ENCODE data around the gene SLC35B2. TPM values are rescaled to one million over a fixed set of nuclear protein-coding genes. Genes with fewer than 3 reads are reported as not detected.

Gene SLC35B2
- total RNA-seq, 2 experiments from 2014 or later = 28.4 TPM

- Mint-ChIP-seq H3K27ac (peak overlapping the region; percentile 59), H3K4me1 (peaks cover 63% of the 10 kb centered on the region), H3K36me3 (peaks cover 41% of the 10 kb centered on the region), H3K9me3 (no peaks in the 10 kb centered on the region), H3K4me3 (no peak overlapping the region), H3K27me3 (no peaks in the 10 kb centered on the region)
- ATAC-seq (ENCODE audit: low read depth) (no peak), DNase-seq (no peak)
- POLR2A ChIA-PET = interaction anchor here (1.1 kb wide), 1 partner anchor 12 kb away, joined by 3 read pairs; no protein-coding TSS in a partner anchor
Observed at GRCh38 chr6:44251576-44252524, 5.5 kb downstream of the SLC35B2 start.

- H3K27me3 Mint-ChIP-seq = no peaks in the 10 kb centered on the region
- peak overlapping the region; percentile 38 for H3K27ac Mint-ChIP-seq
- peaks cover 57% of the 10 kb centered on the region for H3K4me1 Mint-ChIP-seq
- no peaks in the 10 kb centered on the region for H3K9me3 Mint-ChIP-seq
- DNase-seq = no peak
- no peak for ATAC-seq (ENCODE audit: low read depth)
- POLR2A ChIA-PET = interaction anchor here (1.1 kb wide), 1 partner anchor 14 kb away, joined by 3 read pairs; no protein-coding TSS in a partner anchor
- H3K36me3 Mint-ChIP-seq = peaks cover 38% of the 10 kb centered on the region
- no peak overlapping the region for H3K4me3 Mint-ChIP-seq
Observed at GRCh38 chr6:44250718-44251123, 6.6 kb downstream of the SLC35B2 start.

- H3K27ac Mint-ChIP-seq = peak overlapping the region; percentile 38
Observed at GRCh38 chr6:44250067-44250717, 7.1 kb downstream of the SLC35B2 start.

GRCh38 chr6:44249082-44249748, 8.1 kb downstream of the SLC35B2 start:
- POLR2A ChIA-PET = interaction anchor here (4.1 kb wide), 1 partner anchor 7 kb away, joined by 111 read pairs; the partner anchor contains the start of gene SLC35B2
- H3K9me3 Mint-ChIP-seq = no peaks in the 10 kb centered on the region

More at GRCh38 chr6:44250067-44250717, 7.1 kb downstream of the SLC35B2 start:
- no peaks in the 10 kb centered on the region for H3K27me3 Mint-ChIP-seq
- peak overlapping the region; percentile 22 for H3K4me3 Mint-ChIP-seq
- H3K36me3 Mint-ChIP-seq = peaks cover 38% of the 10 kb centered on the region
- POLR2A ChIA-PET = no interaction called here
- no peaks in the 10 kb centered on the region for H3K9me3 Mint-ChIP-seq
- no peak for DNase-seq
- no peak for ATAC-seq (ENCODE audit: low read depth)
- peaks cover 57% of the 10 kb centered on the region for H3K4me1 Mint-ChIP-seq

GRCh38 chr6:44248579-44248978, 8.7 kb downstream of the SLC35B2 start:
- H3K4me1 Mint-ChIP-seq = peaks cover 50% of the 10 kb centered on the region
- H3K27ac Mint-ChIP-seq = peak overlapping the region; percentile 99
- peaks cover 7% of the 10 kb centered on the region for H3K27me3 Mint-ChIP-seq
- peaks cover 38% of the 10 kb centered on the region for H3K36me3 Mint-ChIP-seq
- no peak for DNase-seq
- peak overlapping the region; percentile 99 for H3K4me3 Mint-ChIP-seq
- ATAC-seq (ENCODE audit: low read depth) = no peak
- H3K9me3 Mint-ChIP-seq = no peaks in the 10 kb centered on the region
- POLR2A ChIA-PET = interaction anchor here (3.5 to 4.2 kb wide), 3 partner anchors 8 to 25 kb away, joined by 30 to 111 read pairs (median 44); partner anchors contain the start of genes NFKBIE, SLC29A1 and SLC35B2

More at GRCh38 chr6:44249082-44249748, 8.1 kb downstream of the SLC35B2 start:
- no peak for ATAC-seq (ENCODE audit: low read depth)
- Mint-ChIP-seq H3K36me3 (peaks cover 38% of the 10 kb centered on the region), H3K4me3 (peak overlapping the region; percentile 99), H3K27me3 (peaks cover 2% of the 10 kb centered on the region), H3K27ac (peak overlapping the region; percentile 99), H3K4me1 (peaks cover 52% of the 10 kb centered on the region)
- no peak for DNase-seq

GRCh38 chr6:44247338-44248302, 9.7 kb downstream of the SLC35B2 start:
- POLR2A ChIA-PET = interaction anchor here (0.6 to 4.2 kb wide), 20 partner anchors 9 to 1065 kb away, joined by 3 to 111 read pairs (median 6); partner anchors contain the start of genes AARS2, CDC5L, CUL9 and GTPBP2
- no peaks in the 10 kb centered on the region for H3K9me3 Mint-ChIP-seq
- peak overlapping the region; percentile 99 for H3K4me3 Mint-ChIP-seq
- H3K27ac Mint-ChIP-seq = peak overlapping the region; percentile 99
- ATAC-seq (ENCODE audit: low read depth) (peak; percentile 49), DNase-seq (peak; percentile 89)
- H3K4me1 Mint-ChIP-seq = peaks cover 47% of the 10 kb centered on the region
- H3K36me3 Mint-ChIP-seq = peaks cover 33% of the 10 kb centered on the region
- peaks cover 7% of the 10 kb centered on the region for H3K27me3 Mint-ChIP-seq

- peak; percentile 90 for DNase-seq
- Mint-ChIP-seq H3K27me3 (peaks cover 7% of the 10 kb centered on the region), H3K9me3 (no peaks in the 10 kb centered on the region), H3K4me3 (peak within 1 kb of the TSS; percentile 99), H3K4me1 (peaks cover 45% of the 10 kb centered on the region), H3K36me3 (peaks cover 31% of the 10 kb centered on the region), H3K27ac (peak within 1 kb of the TSS; percentile 99)
- POLR2A ChIA-PET = interaction anchor here (0.6 to 4.2 kb wide), 25 partner anchors 9 to 1065 kb away, joined by 3 to 111 read pairs (median 6); partner anchors contain the start of genes AARS2, CDC5L, CUL9 and GTPBP2
- ATAC-seq (ENCODE audit: low read depth) = peak; percentile 84
Observed at GRCh38 chr6:44246663-44247337, 10.5 kb downstream of the SLC35B2 start, which contains the start of gene HSP90AB1. TSS of gene HSP90AB1 (plus strand) at chr6:44247101. CDS start at chr6:44248630, 1,529 bp downstream.

GRCh38 chr6:44245912-44246662, 11.2 kb downstream of the SLC35B2 start:
- Mint-ChIP-seq H3K4me1 (peaks cover 39% of the 10 kb centered on the region), H3K27ac (peak overlapping the region; percentile 99), H3K36me3 (peaks cover 26% of the 10 kb centered on the region), H3K4me3 (peak overlapping the region; percentile 99), H3K27me3 (peaks cover 11% of the 10 kb centered on the region), H3K9me3 (no peaks in the 10 kb centered on the region)
- DNase-seq = peak; percentile 92
- POLR2A ChIA-PET = interaction anchor here (0.7 to 4.2 kb wide), 23 partner anchors 8 to 1064 kb away, joined by 3 to 111 read pairs (median 6); partner anchors contain the start of genes AARS2, CDC5L, CUL9 and GTPBP2
- peak; percentile 28 for ATAC-seq (ENCODE audit: low read depth)

GRCh38 chr6:44245391-44245911, 11.9 kb downstream of the SLC35B2 start:
- Mint-ChIP-seq H3K9me3 (no peaks in the 10 kb centered on the region), H3K36me3 (peaks cover 25% of the 10 kb centered on the region), H3K4me1 (peaks cover 38% of the 10 kb centered on the region), H3K27me3 (peaks cover 11% of the 10 kb centered on the region), H3K4me3 (peak overlapping the region; percentile 99), H3K27ac (peak overlapping the region; percentile 99)
- POLR2A ChIA-PET = interaction anchor here (1.3 to 4.2 kb wide), 5 partner anchors 11 to 83 kb away, joined by 6 to 111 read pairs (median 30); partner anchors contain the start of genes NFKBIE, SLC29A1 and SLC35B2
- DNase-seq = no peak
- no peak for ATAC-seq (ENCODE audit: low read depth)

- H3K4me1 Mint-ChIP-seq = peaks cover 20% of the 10 kb centered on the region
- no peaks in the 10 kb centered on the region for H3K9me3 Mint-ChIP-seq
- peaks cover 11% of the 10 kb centered on the region for H3K36me3 Mint-ChIP-seq
- ATAC-seq (ENCODE audit: low read depth) (no peak), DNase-seq (no peak)
- no peak overlapping the region for H3K27ac Mint-ChIP-seq
- H3K27me3 Mint-ChIP-seq = peaks cover 11% of the 10 kb centered on the region
- H3K4me3 Mint-ChIP-seq = no peak overlapping the region
- POLR2A ChIA-PET = interaction anchor here (1.2 kb wide), 1 partner anchor 9 kb away, joined by 5 read pairs; no protein-coding TSS in a partner anchor
Observed at GRCh38 chr6:44243345-44243744, 14.0 kb downstream of the SLC35B2 start.

Measured in activated naive CD8-positive, alpha-beta T cell treated with anti-CD3 and anti-CD28 coated beads, Interleukin-2, amount 10 ng/mL, durations not matched to agents 7 days and 5 days (primary cell).